ENCODE results near the gene ACO2.

ACO2 gene

DNA sequence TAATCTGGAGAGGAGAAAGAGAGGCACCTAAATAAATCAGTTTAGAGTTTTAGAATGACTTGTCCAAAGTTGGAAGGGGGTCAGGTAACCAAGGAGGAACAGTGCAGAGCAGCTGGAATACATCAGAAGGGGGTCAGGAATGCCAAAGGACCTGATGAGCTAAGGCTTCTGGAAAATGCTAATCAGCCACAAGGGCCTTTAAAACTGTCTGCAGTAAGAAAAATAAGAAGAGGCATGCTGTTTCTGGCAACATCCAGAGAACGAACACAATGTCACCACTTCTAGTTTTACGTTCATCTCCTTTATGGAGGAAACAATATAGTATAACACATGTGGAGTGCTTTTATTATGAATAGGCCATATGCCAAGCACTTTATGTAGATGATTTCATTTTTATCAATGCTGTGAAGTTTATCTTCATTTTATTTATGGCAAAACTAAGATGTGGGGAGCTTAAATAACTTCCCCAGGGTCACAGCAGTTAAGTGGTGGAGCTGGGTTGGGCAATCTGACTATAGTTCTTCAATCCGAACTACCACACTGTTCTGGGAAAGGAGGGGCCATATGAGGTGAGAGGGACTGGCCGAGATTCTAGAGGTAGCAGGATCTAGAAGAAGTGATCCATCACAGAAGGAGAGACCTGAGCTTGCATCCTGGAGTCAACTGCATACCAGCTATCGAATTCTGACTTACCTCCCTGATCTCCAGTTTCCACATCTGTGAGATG is 22.6 kb downstream of the ACO2 start:
- no peak for DNase-seq

GRCh38 chr22:41498303-41498835 is 29.5 kb downstream of the ACO2 start:
- no peak for DNase-seq

DNA sequence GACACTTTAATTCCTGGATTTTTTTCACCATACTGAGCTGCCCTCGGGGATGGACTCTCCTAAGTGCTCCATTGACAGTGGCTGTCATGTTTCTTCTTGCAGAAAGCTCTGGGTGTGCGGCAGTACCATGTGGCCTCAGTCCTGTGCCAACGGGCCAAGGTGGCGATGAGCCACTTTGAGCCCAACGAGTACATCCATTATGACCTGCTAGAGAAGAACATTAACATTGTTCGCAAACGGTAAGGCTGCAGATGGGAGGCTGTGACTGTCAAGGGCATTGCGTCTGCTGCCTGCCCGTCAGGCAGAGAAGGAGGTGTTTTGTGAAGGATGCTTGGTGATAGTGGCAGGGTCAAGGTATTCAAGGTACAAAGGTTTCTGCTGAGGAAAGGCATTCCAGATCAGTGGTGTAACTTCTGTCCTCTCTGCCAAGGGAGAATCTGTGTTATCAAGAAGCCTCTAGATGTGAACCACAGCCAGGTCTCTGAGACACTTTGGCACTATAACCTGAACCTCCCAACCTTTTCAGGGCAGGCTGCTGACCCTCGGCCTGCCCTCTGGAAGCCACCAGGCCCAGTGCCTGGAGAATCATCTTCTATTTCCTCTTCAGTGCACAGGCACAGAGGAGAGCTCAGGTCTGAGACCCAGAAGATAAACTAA is 30.8 kb downstream of the ACO2 start:
- no peak for DNase-seq

DNA sequence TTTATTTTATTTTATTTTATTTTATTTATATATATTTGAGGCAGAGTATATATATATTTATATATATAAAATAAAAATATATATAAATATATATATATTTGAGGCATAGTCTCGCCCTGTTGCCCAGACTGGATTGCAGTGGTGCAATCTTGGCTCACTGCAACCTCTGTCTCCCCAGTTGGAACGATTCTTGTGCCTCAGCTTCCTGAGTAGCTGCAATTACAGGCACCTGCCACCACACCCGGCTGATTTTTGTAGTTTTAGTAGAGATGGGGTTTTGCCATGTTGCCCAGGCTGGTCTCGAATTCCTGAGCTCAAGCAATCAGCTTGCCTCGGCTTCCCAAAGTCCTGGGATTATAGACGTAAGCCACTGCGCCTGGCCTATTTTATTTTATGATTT is 31.4 kb downstream of the ACO2 start:
- DNase-seq: no peak

GRCh38 chr22:41501209-41501608 is 32.3 kb downstream of the ACO2 start:
- peak; percentile 21 for DNase-seq

GRCh38 chr22:41504397-41504796 is 35.5 kb downstream of the ACO2 start:
- no peak for DNase-seq

DNA sequence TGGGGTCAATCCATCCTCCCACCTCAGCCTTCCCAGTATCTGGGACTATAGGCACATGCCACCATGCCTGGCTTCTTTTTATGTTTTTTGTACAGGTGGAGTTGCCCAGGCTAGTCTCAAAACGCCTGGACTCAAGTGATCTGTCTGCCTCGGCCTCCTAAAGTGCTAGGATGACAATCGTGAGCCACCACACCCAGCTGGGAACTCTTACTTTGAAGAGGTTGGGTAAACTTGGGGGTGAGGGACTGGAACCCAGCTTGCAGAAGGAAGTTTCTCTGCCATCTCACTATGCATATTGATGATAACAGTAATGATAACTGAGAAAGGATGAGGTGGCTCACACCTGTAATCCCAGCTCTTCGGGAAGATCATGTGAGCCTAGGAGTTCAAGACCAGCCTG is 35.9 kb downstream of the ACO2 start:
- DNase-seq: no peak

- no peak for DNase-seq
These were observed 36.7 kb downstream of the ACO2 start for GRCh38 chr22:41505511-41506220.

DNA sequence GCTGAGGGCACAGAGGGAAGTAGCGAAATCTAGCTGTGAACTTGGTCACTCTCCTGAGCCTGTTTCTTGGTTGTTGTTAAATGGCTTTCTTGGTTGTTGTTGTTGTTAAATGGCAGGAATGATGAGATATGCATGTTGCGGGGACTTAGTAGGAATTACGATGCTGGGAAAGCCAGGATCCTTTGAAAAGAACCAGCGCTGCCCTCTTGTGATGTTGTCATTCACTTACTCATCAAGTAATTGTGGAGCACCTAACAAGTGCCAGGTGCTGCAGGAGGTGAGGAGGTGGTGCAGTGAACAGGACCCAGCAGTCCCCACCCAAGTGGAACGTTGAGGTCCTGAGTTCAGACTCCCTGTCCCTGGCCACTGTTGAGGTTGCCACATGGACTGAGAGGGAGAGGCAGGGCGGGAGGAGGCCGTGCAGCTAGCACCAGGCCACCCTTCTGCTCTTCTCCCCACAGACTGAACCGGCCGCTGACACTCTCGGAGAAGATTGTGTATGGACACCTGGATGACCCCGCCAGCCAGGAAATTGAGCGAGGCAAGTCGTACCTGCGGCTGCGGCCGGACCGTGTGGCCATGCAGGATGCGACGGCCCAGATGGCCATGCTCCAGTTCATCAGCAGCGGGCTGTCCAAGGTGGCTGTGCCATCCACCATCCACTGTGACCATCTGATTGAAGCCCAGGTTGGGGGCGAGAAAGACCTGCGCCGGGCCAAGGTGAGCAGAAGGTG is 38.6 kb downstream of the ACO2 start:
- no peak for DNase-seq

DNA sequence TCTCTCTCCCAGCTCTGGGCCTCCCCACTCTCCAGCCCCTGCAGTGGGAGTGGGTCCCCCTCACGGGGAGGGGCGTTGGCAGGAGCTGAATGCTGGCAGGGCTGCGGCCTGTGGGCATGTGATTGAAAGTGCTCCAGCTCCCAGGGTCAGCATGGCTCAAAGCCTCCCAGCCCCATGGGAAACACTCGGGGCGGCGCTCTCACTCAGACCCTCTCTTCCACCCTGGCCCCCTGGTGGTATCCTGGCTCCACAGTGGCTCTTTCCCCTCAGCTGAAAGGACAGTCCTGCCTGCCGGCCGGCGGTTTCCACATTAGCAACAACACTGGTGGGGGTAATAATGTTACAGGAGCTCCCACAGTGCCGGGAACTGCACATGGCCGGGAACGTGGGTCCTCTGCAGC is 39.9 kb downstream of the ACO2 start:
- DNase-seq: no peak

DNA sequence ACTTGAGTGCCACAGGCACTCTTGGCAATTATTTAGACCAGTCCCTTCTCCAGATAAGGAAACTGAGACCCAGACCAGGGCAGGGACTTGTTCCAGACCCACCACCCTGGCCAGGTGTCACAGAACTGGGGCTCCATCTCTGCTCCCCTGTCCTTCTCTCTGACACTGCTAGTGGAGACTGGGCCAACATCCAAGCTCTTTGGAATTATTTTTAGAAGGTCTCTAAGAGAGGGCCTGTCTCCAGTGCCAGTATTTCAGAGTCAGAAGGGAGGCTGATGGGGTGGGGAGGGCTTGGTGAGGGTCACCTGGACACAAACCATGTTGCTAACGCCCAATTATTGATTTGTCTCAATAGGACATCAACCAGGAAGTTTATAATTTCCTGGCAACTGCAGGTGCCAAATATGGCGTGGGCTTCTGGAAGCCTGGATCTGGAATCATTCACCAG is 42.6 kb downstream of the ACO2 start:
- no peak for DNase-seq

DNA sequence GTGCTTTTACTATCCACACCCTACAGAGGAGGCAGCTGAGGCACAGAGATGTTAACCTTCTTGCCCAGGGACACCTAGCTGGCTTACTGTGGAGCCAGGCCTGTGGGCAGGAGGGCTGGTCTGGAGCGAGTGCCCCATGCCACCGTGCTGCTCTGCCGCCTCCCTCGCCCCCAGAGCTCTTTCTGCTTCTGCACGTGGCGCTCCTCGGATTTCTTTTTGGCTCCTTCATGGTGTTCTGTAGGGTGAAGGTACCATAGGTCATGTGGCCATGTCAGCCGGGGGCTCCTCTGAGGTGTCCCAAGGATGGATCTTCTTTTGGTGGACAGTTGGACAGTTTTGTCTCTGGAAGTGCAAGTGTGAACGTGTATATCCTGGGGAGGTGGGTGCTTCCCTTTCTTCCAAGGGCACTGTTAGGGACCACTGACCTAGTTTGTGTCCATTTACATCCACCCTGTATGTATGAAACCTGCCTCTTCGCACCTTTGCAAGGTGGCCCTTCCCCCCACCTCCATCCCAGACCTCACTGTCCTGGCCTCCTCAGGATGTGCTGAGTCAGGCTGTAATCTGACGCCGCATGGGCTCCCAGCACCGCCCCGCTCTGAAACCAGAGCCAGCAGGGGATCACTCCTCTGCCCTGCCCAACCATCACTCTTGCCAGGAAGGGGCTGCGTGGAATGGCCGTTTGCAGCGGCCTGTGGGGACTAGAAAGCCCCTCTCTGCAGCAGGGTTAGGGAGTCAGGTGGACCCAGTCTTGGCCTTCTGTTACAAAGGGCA is 43.7 kb downstream of the ACO2 start:
- no peak for DNase-seq

DNA sequence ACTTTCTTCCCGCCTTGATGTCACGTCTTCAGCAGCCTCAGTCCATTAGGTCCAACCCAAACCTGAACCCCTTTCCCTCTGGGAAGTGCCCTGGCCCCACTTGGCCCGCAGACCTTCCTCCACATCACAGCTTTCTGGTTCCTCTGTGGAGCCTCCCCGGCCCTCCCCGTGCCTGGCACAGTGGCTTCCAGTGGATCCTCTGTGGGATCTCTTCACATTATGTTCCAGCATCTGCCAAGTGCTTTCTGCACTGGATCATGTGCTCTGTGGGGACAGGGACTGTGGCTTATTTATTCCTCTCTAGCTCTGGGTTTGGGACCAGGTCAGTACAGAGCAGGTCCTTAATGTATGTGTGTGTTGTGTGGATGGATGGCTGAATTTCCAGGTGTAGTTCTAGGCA is 44.5 kb downstream of the ACO2 start:
- no peak for DNase-seq

- DNase-seq: no peak
These were observed 47.5 kb downstream of the ACO2 start for GRCh38 chr22:41516462-41516861.

- DNase-seq: no peak
These were observed 48.5 kb downstream of the ACO2 start for GRCh38 chr22:41517172-41518047.

DNA sequence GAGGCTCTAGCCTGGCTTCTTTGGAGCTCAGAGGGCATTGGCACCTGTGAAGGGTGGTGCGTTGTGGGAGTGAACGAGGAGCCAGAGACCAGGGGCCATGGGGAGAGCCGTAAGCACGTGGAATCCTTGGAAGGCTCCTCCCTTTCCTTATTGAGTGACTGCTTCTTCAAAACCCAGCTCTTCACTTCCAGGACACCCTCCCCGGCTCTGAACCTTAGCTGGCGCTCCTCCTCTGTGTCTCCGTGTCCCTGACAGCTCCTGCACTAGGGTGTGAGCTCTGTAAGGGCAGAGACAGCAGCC is 49.1 kb downstream of the ACO2 start:
- DNase-seq: no peak

DNA sequence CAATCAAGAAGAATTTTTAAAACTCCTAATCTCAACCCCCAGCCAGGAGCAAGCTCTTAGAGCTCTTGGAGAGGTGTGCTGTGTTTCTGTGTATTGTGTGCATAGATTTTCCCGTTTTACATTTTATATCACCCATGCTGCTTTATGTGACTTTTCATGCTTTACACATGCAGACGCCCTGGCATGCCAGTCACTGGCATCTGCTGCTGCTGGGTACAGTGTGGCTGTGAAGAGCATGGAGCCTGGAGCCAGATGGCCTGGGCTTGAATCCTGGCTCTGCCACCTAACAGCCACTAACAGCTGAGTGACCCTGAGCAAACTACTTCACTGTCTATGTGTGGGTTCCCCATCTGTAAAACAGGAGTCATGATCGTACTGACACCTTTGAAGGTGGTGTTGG is 52.2 kb downstream of the ACO2 start:
- DNase-seq: peak; percentile 38

DNA sequence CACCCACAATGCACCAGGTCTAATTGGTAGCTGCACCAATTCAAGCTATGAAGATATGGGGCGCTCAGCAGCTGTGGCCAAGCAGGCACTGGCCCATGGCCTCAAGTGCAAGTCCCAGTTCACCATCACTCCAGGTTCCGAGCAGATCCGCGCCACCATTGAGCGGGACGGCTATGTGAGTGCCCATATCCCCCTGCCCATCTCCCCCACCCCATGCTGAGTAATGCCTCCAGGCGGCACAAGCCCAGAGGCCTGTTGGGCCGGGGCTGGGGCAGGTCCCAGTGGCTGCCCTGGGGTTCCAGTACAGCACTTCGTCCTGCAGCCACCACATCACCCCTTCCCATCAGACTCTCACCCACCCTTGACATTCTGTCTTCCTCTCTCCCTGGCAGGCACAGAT is 53.9 kb downstream of the ACO2 start:
- no peak for DNase-seq

DNA sequence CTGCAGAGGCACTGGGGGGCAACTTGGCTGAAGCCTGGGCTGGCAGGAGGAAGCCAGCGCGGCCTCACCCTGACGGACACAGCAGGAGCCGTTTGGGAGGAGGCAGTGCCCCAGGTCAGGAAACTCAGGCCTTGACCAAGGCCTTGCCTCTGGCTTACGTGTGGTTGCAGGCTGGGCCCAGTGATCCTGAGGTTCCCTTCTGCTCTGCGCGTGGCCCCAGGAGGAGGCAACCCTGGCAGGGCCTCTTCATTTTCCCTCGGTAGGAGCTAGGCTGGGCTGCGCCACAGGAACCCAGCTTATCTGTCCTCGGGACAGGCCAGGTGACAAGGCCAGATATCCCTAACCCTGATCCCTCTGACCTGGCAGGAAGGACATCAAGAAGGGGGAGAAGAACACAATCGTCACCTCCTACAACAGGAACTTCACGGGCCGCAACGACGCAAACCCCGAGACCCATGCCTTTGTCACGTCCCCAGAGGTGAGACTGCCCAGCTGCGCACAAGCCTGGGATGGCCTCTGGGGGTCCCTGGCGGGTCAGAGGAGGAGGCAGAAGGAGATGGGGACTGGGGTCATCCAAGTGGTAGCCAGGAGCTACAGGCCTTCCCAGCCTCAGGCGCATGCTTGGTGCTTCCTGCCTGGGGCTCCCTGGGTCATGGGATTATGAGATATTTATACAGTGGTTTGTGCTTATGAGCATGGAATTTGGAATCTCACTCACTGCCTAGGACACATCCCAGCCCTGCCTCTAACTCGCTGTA is 54.7 kb downstream of the ACO2 start:
- DNase-seq: no peak

- no peak for DNase-seq
These were observed 55.3 kb downstream of the ACO2 start for GRCh38 chr22:41524251-41524661.
